Daoy (cell line): ENCODE measurements around the gene GALNT6. TPM values are rescaled to one million over a fixed set of nuclear protein-coding genes. Genes with fewer than 3 reads are reported as not detected.

Source experiments
- DNase-seq: peaks from one replicate; pipeline ENCODE4 v3.0.0-alpha.2; 2015; ENCODE audit warnings: low read depth
- total RNA-seq: library from RNA; depleted of rRNA; stranded (reverse); fragments of >200 nt; shearing (Covaris generic); gene quantifications from 2 replicates; pipeline ENCODE4 v1.2.3, GENCODE V29; 2014

GALNT6 gene
- total RNA-seq, 1 experiment from 2014 or later: 4.3 TPM

- no peak for DNase-seq
Measured at GRCh38 chr12:51406290-51406689, 15.1 kb upstream of the GALNT6 start.

GRCh38 chr12:51405801-51406207 lies 14.6 kb upstream of the GALNT6 start:
- DNase-seq: no peak

- DNase-seq: no peak
Measured at GRCh38 chr12:51404627-51405026, 13.4 kb upstream of the GALNT6 start.

- DNase-seq: no peak
Measured at GRCh38 chr12:51403681-51404136, 12.5 kb upstream of the GALNT6 start.

- peak; percentile 45 for DNase-seq
Measured at GRCh38 chr12:51403159-51403558, 12.0 kb upstream of the GALNT6 start.

- DNase-seq: no peak
Measured at GRCh38 chr12:51401900-51402299, 10.7 kb upstream of the GALNT6 start.

GRCh38 chr12:51401486-51401885 lies 10.3 kb upstream of the GALNT6 start:
- DNase-seq: no peak

- DNase-seq: no peak
Measured at GRCh38 chr12:51401020-51401419, 9.8 kb upstream of the GALNT6 start.

- DNase-seq: no peak
Measured at GRCh38 chr12:51399891-51400290, 8.7 kb upstream of the GALNT6 start.

GRCh38 chr12:51397670-51398069 lies 6.5 kb upstream of the GALNT6 start:
- DNase-seq: no peak

- DNase-seq: no peak
Measured at GRCh38 chr12:51395283-51396230, 4.4 kb upstream of the GALNT6 start.

GRCh38 chr12:51393676-51394545 lies 2.7 kb upstream of the GALNT6 start:
- DNase-seq: peak; percentile 93

- no peak for DNase-seq
Measured at GRCh38 chr12:51392556-51393237, 1.5 kb upstream of the GALNT6 start.

GRCh38 chr12:51390891-51391282 lies 319 bp downstream of the GALNT6 start:
- DNase-seq: no peak

GRCh38 chr12:51390457-51390856 lies 749 bp downstream of the GALNT6 start:
- no peak for DNase-seq

- DNase-seq: peak; percentile 79
Measured at GRCh38 chr12:51389302-51389999, 1.8 kb downstream of the GALNT6 start.

- DNase-seq: no peak
Measured at GRCh38 chr12:51388846-51389245, 2.4 kb downstream of the GALNT6 start.

GRCh38 chr12:51388069-51388799 lies 3.0 kb downstream of the GALNT6 start:
- DNase-seq: no peak

GRCh38 chr12:51386351-51386750 lies 4.9 kb downstream of the GALNT6 start:
- no peak for DNase-seq

GRCh38 chr12:51383269-51383905 lies 7.8 kb downstream of the GALNT6 start:
- peak; percentile 46 for DNase-seq
